ENCODE results near the gene DNM1. TPM values are rescaled to one million over a fixed set of nuclear protein-coding genes. Genes with fewer than 3 reads are reported as not detected.

Gene DNM1
- total and polyA plus RNA-seq, 4 donors: 0.29 to 5.9 (median 1.1) TPM

DNA sequence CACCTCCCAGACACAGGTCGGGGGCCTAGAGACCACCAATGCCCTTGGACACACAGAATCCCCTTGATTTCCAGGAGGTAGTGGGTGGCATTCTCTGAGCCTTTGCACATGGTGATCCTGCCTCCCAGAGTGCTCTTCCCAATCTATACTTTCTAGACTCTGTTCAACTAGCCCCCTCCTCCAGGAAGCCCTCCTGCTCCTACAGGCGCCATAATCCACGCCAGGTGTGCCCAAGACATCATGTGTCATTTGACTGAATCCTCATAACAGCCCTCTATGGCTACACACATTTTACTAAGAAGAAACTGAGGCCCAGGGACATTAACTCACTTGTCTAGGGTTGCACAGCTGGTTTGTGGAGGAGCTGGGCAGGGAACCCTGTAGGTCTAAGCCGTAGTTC, 36.0 kb upstream of the DNM1 start:
- WGBS: 99% methylated on average over 4 of the region's 4 CpGs
- Histone ChIP-seq H3K27ac (ENCODE audit: low read depth in 1 of 2, low read length in 2 of 2) (no peak overlapping the region), H3K36me3 (ENCODE audit: control insufficient read depth in 4 of 4, insufficient read depth in 3 of 4, low read depth in 1 of 4, low read length in 3 of 4) (peaks cover 12 to 52% (median 33%) of the 10 kb centered on the region in 4 donors), H3K4me1 (ENCODE audit: control insufficient read depth in 4 of 4, insufficient read depth in 4 of 4, low read length in 3 of 4) (no peaks in the 10 kb centered on the region), H3K4me3 (ENCODE audit: low read depth in 1 of 3, low read length in 3 of 3) (no peak overlapping the region), H3K9ac (ENCODE audit: low read depth in 1 of 2, low read length in 2 of 2) (no peak overlapping the region), H3K27me3 (ENCODE audit: control insufficient read depth in 4 of 4, insufficient read depth in 4 of 4, low read length in 3 of 4) (no peaks in the 10 kb centered on the region), H3K9me3 (ENCODE audit: control insufficient read depth in 4 of 4, low read length in 3 of 4) (no peaks in the 10 kb centered on the region)
- no peak for DNase-seq (ENCODE audit: low spot score)
- TF ChIP-seq EGR1 (IDR thresholded peaks at IDR 0.05; ENCODE audit: low read depth in 2 of 2) (no peak), CTCF (IDR thresholded peaks at IDR 0.05; ENCODE audit: low read depth, low read length, missing input control) (no peak), NR2F2 (IDR thresholded peaks at IDR 0.05) (no peak), JUND (IDR thresholded peaks at IDR 0.05) (no peak), FOXA2 (IDR thresholded peaks at IDR 0.05) (no peak), YY1 (IDR thresholded peaks at IDR 0.05) (no peak), ATF3 (IDR thresholded peaks at IDR 0.05) (no peak), GABPA (IDR thresholded peaks at IDR 0.05 in 1 of 2, conservative IDR thresholded peaks at IDR 0.05 in 1 of 2) (no peak), HNF4G (IDR thresholded peaks at IDR 0.05) (no peak), SP1 (IDR thresholded peaks at IDR 0.05) (no peak), HNF4A (conservative IDR thresholded peaks at IDR 0.05) (no peak), RAD21 (IDR thresholded peaks at IDR 0.05) (no peak), TAF1 (conservative IDR thresholded peaks at IDR 0.05) (no peak), FOXA1 (IDR thresholded peaks at IDR 0.05) (no peak), MAX (IDR thresholded peaks at IDR 0.05) (no peak)
- TF ChIP-seq, protein P1, sequence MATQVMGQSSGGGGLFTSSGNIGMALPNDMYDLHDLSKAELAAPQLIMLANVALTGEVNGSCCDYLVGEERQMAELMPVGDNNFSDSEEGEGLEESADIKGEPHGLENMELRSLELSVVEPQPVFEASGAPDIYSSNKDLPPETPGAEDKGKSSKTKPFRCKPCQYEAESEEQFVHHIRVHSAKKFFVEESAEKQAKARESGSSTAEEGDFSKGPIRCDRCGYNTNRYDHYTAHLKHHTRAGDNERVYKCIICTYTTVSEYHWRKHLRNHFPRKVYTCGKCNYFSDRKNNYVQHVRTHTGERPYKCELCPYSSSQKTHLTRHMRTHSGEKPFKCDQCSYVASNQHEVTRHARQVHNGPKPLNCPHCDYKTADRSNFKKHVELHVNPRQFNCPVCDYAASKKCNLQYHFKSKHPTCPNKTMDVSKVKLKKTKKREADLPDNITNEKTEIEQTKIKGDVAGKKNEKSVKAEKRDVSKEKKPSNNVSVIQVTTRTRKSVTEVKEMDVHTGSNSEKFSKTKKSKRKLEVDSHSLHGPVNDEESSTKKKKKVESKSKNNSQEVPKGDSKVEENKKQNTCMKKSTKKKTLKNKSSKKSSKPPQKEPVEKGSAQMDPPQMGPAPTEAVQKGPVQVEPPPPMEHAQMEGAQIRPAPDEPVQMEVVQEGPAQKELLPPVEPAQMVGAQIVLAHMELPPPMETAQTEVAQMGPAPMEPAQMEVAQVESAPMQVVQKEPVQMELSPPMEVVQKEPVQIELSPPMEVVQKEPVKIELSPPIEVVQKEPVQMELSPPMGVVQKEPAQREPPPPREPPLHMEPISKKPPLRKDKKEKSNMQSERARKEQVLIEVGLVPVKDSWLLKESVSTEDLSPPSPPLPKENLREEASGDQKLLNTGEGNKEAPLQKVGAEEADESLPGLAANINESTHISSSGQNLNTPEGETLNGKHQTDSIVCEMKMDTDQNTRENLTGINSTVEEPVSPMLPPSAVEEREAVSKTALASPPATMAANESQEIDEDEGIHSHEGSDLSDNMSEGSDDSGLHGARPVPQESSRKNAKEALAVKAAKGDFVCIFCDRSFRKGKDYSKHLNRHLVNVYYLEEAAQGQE (IDR thresholded peaks at IDR 0.05): no peak
- TF ChIP-seq, protein P2, sequence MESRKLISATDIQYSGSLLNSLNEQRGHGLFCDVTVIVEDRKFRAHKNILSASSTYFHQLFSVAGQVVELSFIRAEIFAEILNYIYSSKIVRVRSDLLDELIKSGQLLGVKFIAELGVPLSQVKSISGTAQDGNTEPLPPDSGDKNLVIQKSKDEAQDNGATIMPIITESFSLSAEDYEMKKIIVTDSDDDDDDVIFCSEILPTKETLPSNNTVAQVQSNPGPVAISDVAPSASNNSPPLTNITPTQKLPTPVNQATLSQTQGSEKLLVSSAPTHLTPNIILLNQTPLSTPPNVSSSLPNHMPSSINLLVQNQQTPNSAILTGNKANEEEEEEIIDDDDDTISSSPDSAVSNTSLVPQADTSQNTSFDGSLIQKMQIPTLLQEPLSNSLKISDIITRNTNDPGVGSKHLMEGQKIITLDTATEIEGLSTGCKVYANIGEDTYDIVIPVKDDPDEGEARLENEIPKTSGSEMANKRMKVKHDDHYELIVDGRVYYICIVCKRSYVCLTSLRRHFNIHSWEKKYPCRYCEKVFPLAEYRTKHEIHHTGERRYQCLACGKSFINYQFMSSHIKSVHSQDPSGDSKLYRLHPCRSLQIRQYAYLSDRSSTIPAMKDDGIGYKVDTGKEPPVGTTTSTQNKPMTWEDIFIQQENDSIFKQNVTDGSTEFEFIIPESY (IDR thresholded peaks at IDR 0.05): no peak

Data from liver (tissue), 9 donors.